Left lung (tissue), 10 donors: ENCODE measurements around the gene MIB2. TPM values are rescaled to one million over a fixed set of nuclear protein-coding genes. Genes with fewer than 3 reads are reported as not detected.

Experiments
- ATAC-seq: fragments of 200-7000 bp; cut with Tn5 transposase; one replicate; pipeline ENCODE4 v1.9.1; 2020; ENCODE audit warnings: moderate library complexity
- DNase-seq, 4 donors: peaks; one replicate each; pipeline ENCODE4 v3.0.0-alpha.2; 2013 to 2020
- H3K27ac ChIP-seq, 2 donors: fragments of 200-600 bp; sonication (generic) in 1 of 2; one replicate each; pipeline versions ENCODE4 v1.5.0 to v1.8.0; 2020 to 2021
- H3K27me3 ChIP-seq, 2 donors: fragments of 200-600 bp; sonication (generic) in 1 of 2; one replicate each; pipeline versions ENCODE4 v1.5.0 to v1.8.0; 2020 to 2021
- H3K36me3 ChIP-seq, 2 donors: fragments of 200-600 bp; sonication (generic) in 1 of 2; one replicate each; pipeline versions ENCODE4 v1.5.0 to v1.8.0; 2020 to 2021
- H3K4me1 ChIP-seq, 2 donors: fragments of 200-600 bp; one replicate each; pipeline ENCODE4 v1.8.0; 2021
- H3K4me3 ChIP-seq, 2 donors: fragments of 200-600 bp; sonication (generic) in 1 of 2; one replicate each; pipeline versions ENCODE4 v1.5.0 to v1.8.0; 2020 to 2021; ENCODE audit warnings: mild to moderate bottlenecking in 1 of 2
- H3K9me3 ChIP-seq, 2 donors: fragments of 200-600 bp; sonication (generic) in 1 of 2; one replicate each; pipeline versions ENCODE4 v1.5.0 to v1.8.0; 2020 to 2021
- CTCF ChIP-seq, 2 donors: fragments of 200-600 bp; sonication (generic) in 1 of 2; IDR thresholded peaks; one replicate each; pipeline versions ENCODE4 v1.5.0 to v1.8.0; 2021; ENCODE audit warnings: antibody characterized with exemption in 2 of 2
- intact Hi-C, 2 donors: fragments of 100-400 bp; cut with DNase I; formaldehyde crosslinking; loops; one replicate each; pipeline versions ENCODE4 v1.11.2 to v1.14.2; 2022
- polyA plus RNA-seq, 6 donors: library from polyadenylated mRNA; unstranded; fragments of 120-200 nt; gene quantifications; one replicate each; pipeline ENCODE4 v1.2.1, GENCODE V29; 2013; ENCODE audit not compliant: insufficient read length in 6 of 6
- total RNA-seq, 2 donors: library from RNA; stranded (reverse); fragmentation: NEBNext Ultra II Directional; extraction: Animal tissue kit (Norgen Biotek cat#: 25700); gene quantifications; one replicate each; pipeline ENCODE4 v1.2.1, GENCODE V29; 2021
- donor health status: DM: no; HTN: yes; CAD: no.
- donor health status: DM: no; HTN: no; CAD: no.

Gene MIB2
- total and polyA plus RNA-seq, 8 donors: 43.2 to 118 (median 61.4) TPM

DNA sequence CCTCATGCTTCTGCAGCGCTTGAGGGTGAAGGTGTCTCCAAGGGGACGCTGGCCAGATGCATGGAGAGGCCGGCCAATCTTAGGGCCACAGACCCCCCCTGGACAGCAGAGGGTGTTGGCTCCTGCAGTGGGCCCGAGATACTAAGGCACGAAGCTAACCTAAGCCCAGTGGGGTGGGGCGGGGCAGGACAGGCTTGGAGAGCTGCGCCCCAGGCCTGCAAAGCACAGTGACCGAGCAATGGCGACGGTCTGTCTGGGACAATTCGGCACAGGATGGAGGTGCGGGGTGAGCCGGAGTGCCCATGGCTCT, 16.6 kb upstream of the MIB2 start:
- intact Hi-C loops: no loop called here
- H3K27me3 ChIP-seq: peaks cover 8 to 71% of the 10 kb centered on the region in 2 donors
- DNase-seq: no peak

DNA sequence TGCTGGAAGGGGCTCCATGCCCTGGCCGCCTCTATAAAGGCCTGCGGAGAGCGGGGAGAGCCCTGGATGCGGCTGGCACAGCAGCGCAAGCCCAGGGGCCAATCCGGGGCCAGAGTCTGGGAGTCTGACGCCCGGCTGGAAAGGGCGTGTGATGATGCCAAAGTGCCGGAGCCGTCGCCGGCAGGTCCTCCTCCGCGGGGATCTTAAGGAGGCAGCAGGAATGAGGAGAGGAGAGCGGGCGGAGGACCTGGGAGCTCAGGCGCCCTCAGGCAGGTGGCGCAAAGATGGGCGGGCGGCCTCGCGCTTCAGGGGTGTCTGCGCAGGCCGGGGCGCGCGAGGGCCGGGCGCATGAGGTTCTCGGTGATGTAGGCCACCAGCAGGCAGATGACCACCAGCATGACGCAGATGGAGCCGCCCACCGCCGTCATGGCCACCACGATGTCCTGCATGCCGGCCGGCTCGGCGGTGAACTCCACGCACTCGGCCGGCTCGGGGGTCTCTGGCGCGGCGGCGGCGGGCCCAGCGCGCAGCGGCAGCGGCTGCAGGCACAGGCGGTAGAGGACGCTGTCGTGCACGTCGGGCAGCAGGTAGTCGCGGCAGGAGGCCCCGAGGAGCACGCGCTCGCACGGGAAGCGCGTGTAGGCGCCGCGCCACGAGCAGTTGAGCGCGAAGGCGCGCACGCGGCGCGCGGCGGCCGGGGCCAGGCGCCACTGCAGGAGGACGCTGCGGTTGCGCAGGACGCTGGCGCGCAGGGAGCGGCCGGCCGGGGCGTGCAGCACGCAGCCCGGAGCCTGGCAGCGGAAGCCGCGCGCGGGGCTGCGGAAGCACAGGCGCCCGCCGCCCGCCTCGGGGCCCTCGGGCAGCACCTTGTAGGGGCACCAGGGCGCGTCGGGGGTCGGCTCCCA, 16.0 kb upstream of the MIB2 start:
- intact Hi-C loops: no loop called here
- TF ChIP-seq CTCF (IDR thresholded peaks at IDR 0.05): no peak
- Histone ChIP-seq H3K27ac (no peak overlapping the region), H3K27me3 (peaks cover 8 to 72% of the 10 kb centered on the region in 2 donors), H3K4me1 (peaks cover 7 to 30% of the 10 kb centered on the region in 2 donors), H3K9me3 (no peaks in the 10 kb centered on the region), H3K4me3 (peak overlapping the region; percentile 7 to 40), H3K36me3 (no peaks in the 10 kb centered on the region)
- peak; percentile 30 for ATAC-seq
- peak in 2 of 4 donors; percentile 29 to 85 for DNase-seq

More for the DNA sequence above, 16.6 kb upstream of the MIB2 start:
- Histone ChIP-seq H3K4me1 (peaks cover 7 to 30% of the 10 kb centered on the region in 2 donors), H3K27ac (no peak overlapping the region), H3K36me3 (no peaks in the 10 kb centered on the region), H3K9me3 (no peaks in the 10 kb centered on the region), H3K4me3 (no peak overlapping the region)
- no peak for TF ChIP-seq CTCF (IDR thresholded peaks at IDR 0.05)
- ATAC-seq: no peak

GRCh38 chr1:1599935-1600860, 15.1 kb upstream of the MIB2 start, which contains the start of gene FNDC10:
Gene FNDC10 (minus strand): TSS chr1:1600135. CDS start chr1:1600015, 120 bp downstream.
- Histone ChIP-seq H3K27me3 (peaks cover 8 to 72% of the 10 kb centered on the region in 2 donors), H3K4me1 (peaks cover 7 to 30% of the 10 kb centered on the region in 2 donors), H3K36me3 (no peaks in the 10 kb centered on the region), H3K4me3 (peak within 1 kb of the TSS; percentile 43 to 52), H3K27ac (no peak within 1 kb of the TSS), H3K9me3 (no peaks in the 10 kb centered on the region)
- ATAC-seq (peak; percentile 43), DNase-seq (peak in 2 of 4 donors; percentile 30 to 81)
- intact Hi-C loops: no loop called here
- no peak for TF ChIP-seq CTCF (IDR thresholded peaks at IDR 0.05)

GRCh38 chr1:1600861-1601563, 14.3 kb upstream of the MIB2 start:
- H3K27ac ChIP-seq: no peak overlapping the region
- DNase-seq (peak in 2 of 4 donors; percentile 29 to 68), ATAC-seq (no peak)
- peak overlapping the region in 1 of 2 donors; percentile 52 for H3K4me3 ChIP-seq
- TF ChIP-seq CTCF (IDR thresholded peaks at IDR 0.05): no peak
- H3K27me3 ChIP-seq: peaks cover 8 to 72% of the 10 kb centered on the region in 2 donors
- intact Hi-C loops: no loop called here
- peaks cover 7 to 30% of the 10 kb centered on the region in 2 donors for H3K4me1 ChIP-seq
- no peaks in the 10 kb centered on the region for H3K9me3 ChIP-seq
- no peaks in the 10 kb centered on the region for H3K36me3 ChIP-seq
